Ovary (tissue), 9 donors: ENCODE results near the gene TMPRSS3. TPM values are rescaled to one million over a fixed set of nuclear protein-coding genes. Genes with fewer than 3 reads are reported as not detected.

Source experiments
- DNase-seq, 5 donors: peaks; one replicate each; pipeline ENCODE4 v3.0.0-alpha.2; 2019 to 2020
- H3K27ac ChIP-seq, 2 donors: fragments of 200-600 bp; one replicate each; pipeline versions ENCODE4 v1.5.1 to v1.8.0; 2019 to 2022
- H3K27me3 ChIP-seq: fragments of 200-600 bp; one replicate; pipeline ENCODE4 v1.8.0; 2022
- H3K36me3 ChIP-seq: fragments of 200-600 bp; sonication (generic); one replicate; pipeline ENCODE4 v1.5.1; 2019
- H3K4me1 ChIP-seq: one replicate; pipeline ENCODE4 v1.8.1; 2013; ENCODE audit warnings: mild to moderate bottlenecking, moderate library complexity; ENCODE audit not compliant: insufficient read depth
- H3K4me3 ChIP-seq: fragments of 200-600 bp; sonication (generic); one replicate; pipeline ENCODE4 v1.5.1; 2017
- H3K9me3 ChIP-seq, 2 donors: fragments of 200-600 bp in 1 of 2; sonication (generic) in 1 of 2; one replicate each; pipeline versions ENCODE4 v1.5.1 to v1.8.1; 2013 to 2019; ENCODE audit warnings: mild to moderate bottlenecking in 1 of 2, moderate library complexity in 1 of 2
- CTCF ChIP-seq, 3 donors: fragments of 450-650 bp in 2 of 3; fragments of 200-600 bp in 1 of 3; IDR thresholded peaks; one replicate each; pipeline versions ENCODE4 v1.5.1 to v1.8.0; 2016 to 2022; ENCODE audit warnings: antibody characterized with exemption in 3 of 3, mild to moderate bottlenecking in 1 of 3
- EP300 ChIP-seq: sonication (generic); formaldehyde crosslinking; IDR thresholded peaks from one replicate; pipeline ENCODE4 v1.6.1; 2017; ENCODE audit warnings: antibody characterized with exemption
- POLR2A ChIP-seq: fragments of 450-650 bp; IDR thresholded peaks from one replicate; pipeline ENCODE4 v1.6.1; 2017; ENCODE audit warnings: antibody characterized with exemption, mild to moderate bottlenecking, moderate library complexity
- WGBS, 3 donors: extraction: QIAGEN DNeasy Blood & Tissue Kit in 1 of 3; methylation state at CpG; one replicate each; pipeline versions ENCODE4 v1.1.5 to v1.1.7; 2013 to 2017; 5-methylcytosine and 5-hydroxymethylcytosine counted together
- intact Hi-C, 4 donors: fragments of 100-400 bp; cut with DNase I; formaldehyde crosslinking; loops; one replicate each; pipeline versions ENCODE4 v1.11.0 to v1.15.1; 2022 to 2023
- polyA plus RNA-seq, 2 donors: library from polyadenylated mRNA; stranded (reverse); fragments of 200-250 nt in 1 of 2; fragments of 350-450 nt in 1 of 2; fragmentation: Illumina TruSeq in 1 of 2; extraction: RNeasy Lipid Tissue Mini Kit (QIAGEN cat#74804) in 1 of 2; gene quantifications; one replicate each; pipeline ENCODE4 v1.2.3, GENCODE V29; 2013 to 2014
- total RNA-seq, 7 donors: library from RNA; depleted of rRNA in 2 of 7; stranded (reverse); fragments of >200 nt in 2 of 7; fragmentation: NEBNext Ultra II Directional in 3 of 7; extraction: Animal tissue kit (Norgen Biotek cat#: 25700) in 3 of 7; gene quantifications; one replicate each; pipeline versions ENCODE4 v1.1.0 to v1.2.4, GENCODE V29; 2016 to 2023
- donor health status: DM: no; HTN: no; CAD: no; lungs with moderate emphysema.
- donor health status: DM: no; HTN: no; CAD: no.
- donor health status: Bipolar disorder and iron deficiency.
- donor health status: DM: yes; HTN: yes; CAD: no.
- donor health status: DM: no; HTN: no; CAD: no.
- donor health status: DM: yes; HTN: yes; CAD: no.

TMPRSS3 gene
- total and polyA plus RNA-seq, 9 donors, result 0.07 to 28.6 (median 1.4) TPM; not detected in 2

DNA sequence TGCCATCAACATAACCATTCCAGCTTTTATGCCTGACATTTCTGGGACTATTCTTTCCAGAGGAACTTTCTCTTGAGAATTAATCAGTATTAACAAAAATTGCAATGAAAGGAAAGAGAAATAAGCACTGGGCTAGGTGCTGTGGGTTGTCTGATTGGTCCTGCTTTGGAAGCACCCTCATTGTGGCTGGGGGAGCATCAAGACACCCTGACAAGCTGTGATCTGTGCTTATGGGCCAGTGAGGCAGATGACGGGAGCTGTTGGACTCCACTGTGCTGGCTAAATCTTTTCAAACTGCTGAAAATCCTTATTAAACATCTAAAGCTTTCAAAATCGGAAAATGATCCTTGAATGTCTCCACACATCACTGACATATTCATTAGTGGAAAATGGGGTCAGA lies 27.8 kb upstream of the TMPRSS3 start:
- intact Hi-C loops, result loop anchor here in 1 of 4 donors (5.0 kb wide), 1 partner anchor 49 kb away; no protein-coding TSS in a partner anchor
- no peaks in the 10 kb centered on the region for H3K27me3 ChIP-seq
- TF ChIP-seq EP300 (no peak), CTCF (IDR thresholded peaks at IDR 0.05) (no peak), POLR2A (no peak)
- no peaks in the 10 kb centered on the region for H3K4me1 ChIP-seq
- no peak overlapping the region for H3K4me3 ChIP-seq
- H3K27ac ChIP-seq, result no peak overlapping the region
- no peaks in the 10 kb centered on the region for H3K36me3 ChIP-seq
- no peaks in the 10 kb centered on the region for H3K9me3 ChIP-seq
- DNase-seq, result no peak
- WGBS, 3 donors, result 63 to 81% (median 65%) methylated on average over 2 of the region's 2 CpGs

DNA sequence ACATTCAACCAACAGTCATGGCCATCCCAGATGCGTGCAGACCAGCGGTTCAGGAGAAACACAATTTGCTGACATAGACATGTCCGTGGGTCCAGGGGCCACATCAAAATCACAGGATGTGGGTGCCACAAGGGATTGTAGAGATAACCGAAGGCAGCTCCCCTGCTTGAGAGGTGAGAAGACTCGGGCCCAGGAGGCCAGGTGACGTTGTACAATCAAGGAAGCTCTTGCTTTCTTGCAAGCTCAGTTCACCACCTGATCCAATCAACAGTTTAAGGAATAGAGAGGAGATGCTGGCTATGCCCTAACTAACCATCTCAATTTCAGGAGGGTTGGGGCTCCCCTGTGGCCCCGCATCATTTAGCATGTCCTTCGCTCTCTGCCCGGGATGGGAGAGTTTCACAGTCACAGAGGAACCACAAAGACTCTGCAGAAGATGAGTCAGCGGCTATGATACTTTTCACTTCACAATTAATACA lies 27.4 kb upstream of the TMPRSS3 start:
- H3K27me3 ChIP-seq, result no peaks in the 10 kb centered on the region
- no peak overlapping the region for H3K4me3 ChIP-seq
- no peaks in the 10 kb centered on the region for H3K9me3 ChIP-seq
- WGBS, 3 donors, result 77 to 82% (median 81%) methylated on average over 10 of the region's 10 CpGs
- no peaks in the 10 kb centered on the region for H3K4me1 ChIP-seq
- intact Hi-C loops, result loop anchor here in 1 of 4 donors (5.0 kb wide), 1 partner anchor 49 kb away; no protein-coding TSS in a partner anchor
- DNase-seq, result no peak
- H3K36me3 ChIP-seq, result no peaks in the 10 kb centered on the region
- TF ChIP-seq EP300, result no peak
- no peak for TF ChIP-seq POLR2A
- no peak for TF ChIP-seq CTCF (IDR thresholded peaks at IDR 0.05)
- no peak overlapping the region for H3K27ac ChIP-seq

GRCh38 chr21:42421018-42421793 lies 25.4 kb upstream of the TMPRSS3 start:
- Histone ChIP-seq H3K4me3 (no peak overlapping the region), H3K36me3 (no peaks in the 10 kb centered on the region), H3K9me3 (no peaks in the 10 kb centered on the region), H3K27me3 (no peaks in the 10 kb centered on the region), H3K4me1 (peaks cover 1% of the 10 kb centered on the region), H3K27ac (no peak overlapping the region)
- WGBS, 3 donors, result 62 to 77% (median 63%) methylated on average over 3 of the region's 3 CpGs
- DNase-seq, result no peak
- no peak for TF ChIP-seq EP300
- TF ChIP-seq POLR2A, result no peak
- no peak for TF ChIP-seq CTCF (IDR thresholded peaks at IDR 0.05)
- intact Hi-C loops, result loop anchor here in 1 of 4 donors (5.0 kb wide), 1 partner anchor 51 kb away; no protein-coding TSS in a partner anchor

GRCh38 chr21:42419845-42420244 lies 24.0 kb upstream of the TMPRSS3 start:
- H3K4me1 ChIP-seq, result peaks cover 7% of the 10 kb centered on the region
- intact Hi-C loops, result loop anchor here in 1 of 4 donors (5.0 kb wide), 1 partner anchor 52 kb away; no protein-coding TSS in a partner anchor
- no peaks in the 10 kb centered on the region for H3K36me3 ChIP-seq
- no peak overlapping the region for H3K27ac ChIP-seq
- TF ChIP-seq EP300, result no peak
- TF ChIP-seq POLR2A, result no peak
- TF ChIP-seq CTCF (IDR thresholded peaks at IDR 0.05), result no peak
- 94 to 95% (median 94%) methylated on average over 6 of the region's 6 CpGs for WGBS, 3 donors
- H3K9me3 ChIP-seq, result no peaks in the 10 kb centered on the region
- no peaks in the 10 kb centered on the region for H3K27me3 ChIP-seq
- H3K4me3 ChIP-seq, result no peak overlapping the region
- DNase-seq, result no peak
